Neural crest cell (in vitro differentiated cells): ENCODE measurements around the gene IMPA2. TPM values are rescaled to one million over a fixed set of nuclear protein-coding genes. Genes with fewer than 3 reads are reported as not detected.

Experiments
- DNase-seq: peaks from one replicate; pipeline ENCODE4 v3.0.0; 2021; ENCODE audit warnings: low read depth, mixed read lengths, low spot score
- H3K27ac Mint-ChIP-seq: one replicate; pipeline ENCODE4 v1.8.0; 2021; ENCODE audit warnings: mild to moderate bottlenecking, mixed read lengths; ENCODE audit not compliant: unreplicated experiment
- H3K27me3 Mint-ChIP-seq: 2 replicates; pipeline ENCODE4 v1.8.0; 2021; ENCODE audit warnings: low read depth, mild to moderate bottlenecking, mixed read lengths
- H3K36me3 Mint-ChIP-seq: 2 replicates; pipeline ENCODE4 v1.8.0; 2021; ENCODE audit warnings: low read depth, mild to moderate bottlenecking, mixed read lengths
- H3K4me1 Mint-ChIP-seq: 2 replicates; pipeline ENCODE4 v1.8.0; 2021; ENCODE audit warnings: mixed read lengths
- H3K4me3 Mint-ChIP-seq: one replicate; pipeline ENCODE4 v1.8.0; 2021; ENCODE audit warnings: mild to moderate bottlenecking, mixed read lengths
- H3K9me3 Mint-ChIP-seq: 2 replicates; pipeline ENCODE4 v1.8.0; 2021; ENCODE audit warnings: mixed read lengths
- total RNA-seq: library from RNA; stranded (reverse); gene quantifications from 2 replicates; pipeline ENCODE4 v1.2.1, GENCODE V29; 2021
- TF ChIP-seq, protein P1 (sequence below): fragments of 200-600 bp; sonication (generic); conservative IDR thresholded peaks from 2 replicates; pipeline ENCODE4 v1.5.0; 2021; ENCODE audit warnings: antibody characterized with exemption, mild to moderate bottlenecking

IMPA2 gene
- total RNA-seq, 1 donor from 2014 or later = 51.3 TPM

DNA sequence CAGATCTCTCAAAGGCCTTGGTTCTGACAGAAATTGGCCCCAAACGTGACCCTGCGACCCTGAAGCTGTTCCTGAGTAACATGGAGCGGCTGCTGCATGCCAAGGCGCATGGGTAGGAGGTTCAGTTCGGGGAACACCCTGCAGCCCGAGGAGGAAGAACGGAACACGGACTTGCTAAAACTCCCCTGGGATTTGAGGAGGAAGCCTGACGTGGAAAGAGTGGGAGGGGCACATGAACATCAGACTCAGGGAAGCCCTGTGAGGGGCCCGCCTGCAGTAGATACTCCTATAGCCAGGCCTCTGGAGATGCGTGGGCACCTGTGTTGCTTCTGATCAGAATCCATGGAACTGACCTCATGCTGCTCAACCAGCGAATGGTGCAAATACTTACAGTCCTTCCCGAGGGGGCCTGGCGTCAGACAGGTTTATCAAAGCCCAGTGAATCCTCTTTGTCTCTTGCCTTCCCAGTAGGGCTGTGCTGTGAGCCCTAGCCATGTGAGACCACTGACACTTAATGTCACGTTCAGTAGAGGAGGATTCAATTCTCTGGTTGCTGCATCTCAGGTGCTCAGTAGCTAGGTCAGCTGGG is 46.8 kb downstream of the IMPA2 start:
- H3K27ac Mint-ChIP-seq = no peak overlapping the region
- DNase-seq = no peak

GRCh38 chr18:12028674-12029073 is 47.4 kb downstream of the IMPA2 start:
- H3K36me3 Mint-ChIP-seq = peaks cover 6% of the 10 kb centered on the region
- DNase-seq = no peak
- no peaks in the 10 kb centered on the region for H3K27me3 Mint-ChIP-seq
- no peak overlapping the region for H3K27ac Mint-ChIP-seq
- TF ChIP-seq, protein P1, sequence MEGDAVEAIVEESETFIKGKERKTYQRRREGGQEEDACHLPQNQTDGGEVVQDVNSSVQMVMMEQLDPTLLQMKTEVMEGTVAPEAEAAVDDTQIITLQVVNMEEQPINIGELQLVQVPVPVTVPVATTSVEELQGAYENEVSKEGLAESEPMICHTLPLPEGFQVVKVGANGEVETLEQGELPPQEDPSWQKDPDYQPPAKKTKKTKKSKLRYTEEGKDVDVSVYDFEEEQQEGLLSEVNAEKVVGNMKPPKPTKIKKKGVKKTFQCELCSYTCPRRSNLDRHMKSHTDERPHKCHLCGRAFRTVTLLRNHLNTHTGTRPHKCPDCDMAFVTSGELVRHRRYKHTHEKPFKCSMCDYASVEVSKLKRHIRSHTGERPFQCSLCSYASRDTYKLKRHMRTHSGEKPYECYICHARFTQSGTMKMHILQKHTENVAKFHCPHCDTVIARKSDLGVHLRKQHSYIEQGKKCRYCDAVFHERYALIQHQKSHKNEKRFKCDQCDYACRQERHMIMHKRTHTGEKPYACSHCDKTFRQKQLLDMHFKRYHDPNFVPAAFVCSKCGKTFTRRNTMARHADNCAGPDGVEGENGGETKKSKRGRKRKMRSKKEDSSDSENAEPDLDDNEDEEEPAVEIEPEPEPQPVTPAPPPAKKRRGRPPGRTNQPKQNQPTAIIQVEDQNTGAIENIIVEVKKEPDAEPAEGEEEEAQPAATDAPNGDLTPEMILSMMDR = no peak
- H3K9me3 Mint-ChIP-seq = no peaks in the 10 kb centered on the region
- H3K4me3 Mint-ChIP-seq = no peak overlapping the region
- H3K4me1 Mint-ChIP-seq = no peaks in the 10 kb centered on the region

More for the DNA sequence above, 46.8 kb downstream of the IMPA2 start:
- peaks cover 6% of the 10 kb centered on the region for H3K36me3 Mint-ChIP-seq
- TF ChIP-seq, protein P1 = no peak
- H3K4me3 Mint-ChIP-seq = no peak overlapping the region
- H3K4me1 Mint-ChIP-seq = no peaks in the 10 kb centered on the region
- H3K9me3 Mint-ChIP-seq = no peaks in the 10 kb centered on the region
- H3K27me3 Mint-ChIP-seq = no peaks in the 10 kb centered on the region

DNA sequence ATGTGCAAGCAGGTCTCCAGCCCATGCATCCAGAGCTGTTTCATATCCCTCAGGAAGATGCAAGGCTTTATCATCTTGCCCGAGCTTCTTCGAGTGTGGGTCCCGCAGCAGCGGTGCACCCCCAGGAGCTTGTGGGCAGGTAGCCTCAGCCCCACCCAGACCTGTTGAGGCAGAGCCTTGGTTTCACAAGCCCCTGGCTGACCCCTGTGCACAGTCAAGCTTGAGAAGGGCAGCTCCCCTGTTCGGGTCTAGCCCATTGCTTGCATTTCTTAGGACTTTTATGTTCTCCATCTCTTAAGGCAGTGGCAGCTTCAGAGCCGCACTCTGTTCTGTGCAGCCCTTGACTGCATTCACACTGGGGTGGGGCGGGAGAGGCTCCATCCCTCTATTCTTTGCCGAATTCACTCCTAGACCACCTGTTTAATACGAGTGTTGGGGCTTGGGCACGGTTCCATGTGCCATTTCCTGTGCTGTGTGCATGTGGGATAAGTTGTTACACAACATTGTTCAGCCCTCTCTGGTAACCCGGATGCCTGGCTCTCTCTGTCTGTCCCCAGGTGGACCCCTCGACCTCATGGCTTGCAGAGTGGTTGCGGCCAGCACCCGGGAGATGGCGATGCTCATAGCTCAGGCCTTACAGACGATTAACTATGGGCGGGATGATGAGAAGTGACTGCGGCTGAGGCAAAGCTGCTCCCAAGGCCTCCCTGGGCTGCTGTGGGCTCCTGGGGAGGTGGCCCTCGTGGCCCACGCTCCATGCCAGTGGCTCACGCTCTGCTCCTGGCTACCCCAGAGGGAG is 48.7 kb downstream of the IMPA2 start:
- DNase-seq = no peak
- H3K27ac Mint-ChIP-seq = peak overlapping the region; percentile 71
- H3K9me3 Mint-ChIP-seq = no peaks in the 10 kb centered on the region
- H3K4me3 Mint-ChIP-seq = no peak overlapping the region
- H3K27me3 Mint-ChIP-seq = no peaks in the 10 kb centered on the region
- TF ChIP-seq, protein P1 = no peak
- no peaks in the 10 kb centered on the region for H3K4me1 Mint-ChIP-seq
- peaks cover 1% of the 10 kb centered on the region for H3K36me3 Mint-ChIP-seq

- Mint-ChIP-seq H3K4me1 (no peaks in the 10 kb centered on the region), H3K27me3 (no peaks in the 10 kb centered on the region), H3K27ac (no peak overlapping the region), H3K4me3 (no peak overlapping the region), H3K9me3 (no peaks in the 10 kb centered on the region), H3K36me3 (no peaks in the 10 kb centered on the region)
- no peak for DNase-seq
- TF ChIP-seq, protein P1 = no peak
Measured at GRCh38 chr18:12030670-12031069, 49.4 kb downstream of the IMPA2 start.

DNA sequence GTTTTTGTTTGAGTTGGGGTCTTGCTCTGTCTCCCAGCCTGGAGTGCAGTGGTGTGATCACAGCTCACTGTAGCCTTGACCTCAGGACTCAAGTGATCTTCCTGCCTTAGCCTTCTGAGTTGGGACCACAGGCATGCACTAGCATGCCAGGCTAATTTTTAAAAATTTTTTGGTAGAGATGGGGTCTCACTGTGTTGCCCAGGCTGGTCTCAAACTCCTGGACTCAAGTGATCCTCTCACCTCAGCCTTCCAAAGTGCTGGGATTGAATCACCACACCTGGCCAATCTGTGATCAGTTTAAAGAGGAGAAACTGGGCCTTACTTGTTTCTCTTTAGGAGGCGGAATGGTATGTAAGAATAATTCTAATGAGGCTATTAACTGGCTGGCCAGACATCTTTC is 49.9 kb downstream of the IMPA2 start:
- Mint-ChIP-seq H3K9me3 (no peaks in the 10 kb centered on the region), H3K36me3 (no peaks in the 10 kb centered on the region), H3K27me3 (no peaks in the 10 kb centered on the region), H3K4me3 (no peak overlapping the region), H3K27ac (no peak overlapping the region), H3K4me1 (no peaks in the 10 kb centered on the region)
- TF ChIP-seq, protein P1 = no peak
- DNase-seq = no peak
